CD14-positive monocyte (primary cell): ENCODE measurements around the gene LRRC72. TPM values are rescaled to one million over a fixed set of nuclear protein-coding genes. Genes with fewer than 3 reads are reported as not detected.

Experiments
- DNase-seq, 3 donors: peaks; one replicate each; pipeline ENCODE4 v3.0.0-alpha.2; 2011 to 2022
- H2AFZ ChIP-seq: 2 replicates; pipeline ENCODE4 v1.6.0; 2012; ENCODE audit warnings: mild to moderate bottlenecking, low read depth, low read length, inconsistent platforms; ENCODE audit not compliant: insufficient read depth, poor library complexity, severe bottlenecking
- H3K27ac ChIP-seq, 2 donors: 1 replicate in 1 of 2; 2 replicates in 1 of 2; pipeline ENCODE4 v1.5.1; 2012 to 2013; ENCODE audit warnings: low read length in 2 of 2, control low read depth in 1 of 2, inconsistent platforms in 1 of 2, low read depth in 1 of 2, mild to moderate bottlenecking in 1 of 2
- H3K27me3 ChIP-seq, 2 donors: one replicate each; pipeline versions ENCODE4 v1.6.0 to v1.6.1; 2011 to 2013; ENCODE audit warnings: low read length in 2 of 2; ENCODE audit not compliant: control insufficient read depth in 2 of 2, insufficient read depth in 2 of 2
- H3K36me3 ChIP-seq, 2 donors: replicated peaks in 1 of 2; 1 replicate in 1 of 2; 2 replicates in 1 of 2; pipeline versions ENCODE4 v1.5.1 to v1.6.1; 2012 to 2013; ENCODE audit warnings: low read length in 2 of 2, control low read depth in 1 of 2, inconsistent platforms in 1 of 2, mild to moderate bottlenecking in 1 of 2; ENCODE audit not compliant: insufficient read depth in 2 of 2, control insufficient read depth in 1 of 2
- H3K4me1 ChIP-seq, 2 donors: 1 replicate in 1 of 2; 2 replicates in 1 of 2; pipeline versions ENCODE4 v1.5.1 to v1.6.1; 2012 to 2013; ENCODE audit warnings: low read length in 2 of 2, control low read depth in 1 of 2, inconsistent platforms in 1 of 2, mild to moderate bottlenecking in 1 of 2, moderate library complexity in 1 of 2; ENCODE audit not compliant: insufficient read depth in 2 of 2, control insufficient read depth in 1 of 2
- H3K4me2 ChIP-seq: replicated peaks from 2 replicates; pipeline ENCODE3; 2012; ENCODE audit warnings: low read length, moderate library complexity, mild to moderate bottlenecking; ENCODE audit not compliant: poor library complexity, severe bottlenecking; ENCODE audit errors: extremely low read depth
- H3K4me3 ChIP-seq, 3 experiments: fragments of 200-600 bp in 1 of 3; sonication (generic) in 1 of 3; replicated peaks in 1 of 3; 1 replicate in 2 of 3; 2 replicates in 1 of 3; pipeline ENCODE4 v1.5.1; 2011 to 2013; ENCODE audit warnings: low read length in 3 of 3, mild to moderate bottlenecking in 3 of 3, control low read depth in 2 of 3, low read depth in 2 of 3, inconsistent platforms in 1 of 3, moderate library complexity in 1 of 3
- H3K79me2 ChIP-seq: 2 replicates; pipeline ENCODE4 v1.6.0; 2012; ENCODE audit warnings: mild to moderate bottlenecking, control low read depth, inconsistent platforms, low read length, moderate library complexity; ENCODE audit not compliant: insufficient read depth
- H3K9ac ChIP-seq: 2 replicates; pipeline ENCODE4 v1.6.0; 2017; ENCODE audit warnings: low read length, mild to moderate bottlenecking; ENCODE audit not compliant: insufficient read depth, poor library complexity, severe bottlenecking
- H3K9me3 ChIP-seq, 2 donors: replicated peaks in 1 of 2; 1 replicate in 1 of 2; 2 replicates in 1 of 2; pipeline versions ENCODE4 v1.5.1 to v1.6.1; 2012 to 2013; ENCODE audit warnings: low read length in 2 of 2, control low read depth in 1 of 2; ENCODE audit not compliant: control insufficient read depth in 1 of 2, insufficient read depth in 1 of 2
- H4K20me1 ChIP-seq: 2 replicates; pipeline ENCODE4 v1.6.0; 2012; ENCODE audit warnings: mild to moderate bottlenecking, low read length, control low read depth, moderate library complexity; ENCODE audit not compliant: insufficient read depth
- H3K27ac Mint-ChIP-seq, 7 donors: one replicate each; pipeline ENCODE4 v1.8.0; 2020; ENCODE audit warnings: mild to moderate bottlenecking in 7 of 7, mixed read lengths in 7 of 7, moderate library complexity in 6 of 7, inconsistent platforms in 2 of 7
- H3K27me3 Mint-ChIP-seq, 3 donors: one replicate each; pipeline ENCODE4 v1.8.0; 2021 to 2022; ENCODE audit warnings: low read depth in 3 of 3, mild to moderate bottlenecking in 3 of 3, mixed read lengths in 3 of 3, moderate library complexity in 3 of 3, inconsistent platforms in 1 of 3
- H3K36me3 Mint-ChIP-seq, 2 donors: one replicate each; pipeline ENCODE4 v1.8.0; 2020; ENCODE audit warnings: mixed read lengths in 2 of 2, inconsistent platforms in 1 of 2, mild to moderate bottlenecking in 1 of 2
- H3K4me1 Mint-ChIP-seq: one replicate; pipeline ENCODE4 v1.8.0; 2020; ENCODE audit warnings: mild to moderate bottlenecking, mixed read lengths
- H3K4me3 Mint-ChIP-seq, 2 donors: one replicate each; pipeline ENCODE4 v1.8.0; 2020; ENCODE audit warnings: mild to moderate bottlenecking in 2 of 2, mixed read lengths in 2 of 2, moderate library complexity in 1 of 2
- H3K9me3 Mint-ChIP-seq, 7 donors: one replicate each; pipeline ENCODE4 v1.8.0; 2020 to 2022; ENCODE audit warnings: mixed read lengths in 7 of 7, mild to moderate bottlenecking in 6 of 7, moderate library complexity in 6 of 7, inconsistent platforms in 2 of 7
- WGBS: methylation state at CpG from one replicate; pipeline ENCODE4 v1.1.5; 2013; ENCODE audit warnings: missing lambda C conversion rate; ENCODE audit not compliant: insufficient coverage; 5-methylcytosine and 5-hydroxymethylcytosine counted together
- intact Hi-C, 2 donors: fragments of 100-400 bp; cut with micrococcal nuclease; formaldehyde crosslinking; loops; one replicate each; pipeline versions ENCODE4 v1.15.0 to v1.15.1; 2023
- polyA plus RNA-seq, 3 donors: library from polyadenylated mRNA; depleted of rRNA in 1 of 3; unstranded in 2 of 3; stranded (reverse) in 1 of 3; fragments of 300-500 nt in 2 of 3; fragments of >200 nt in 1 of 3; fragmentation: Illumina TruSeq in 2 of 3; gene quantifications; 1 replicate in 2 of 3; 2 replicates in 1 of 3; pipeline ENCODE4 v1.2.3, GENCODE V29; 2012 to 2021
- TF ChIP-seq, protein P1 (sequence below): fragments of 200-600 bp; IDR thresholded peaks from one replicate; pipeline ENCODE4 v1.8.0; 2022; ENCODE audit warnings: antibody characterized with exemption, mild to moderate bottlenecking

LRRC72 gene
- polyA plus RNA-seq, 3 donors = not detected

GRCh38 chr7:16571941-16572340 lies 45.3 kb downstream of the LRRC72 start:
- Mint-ChIP-seq H3K9me3 (peaks cover 2 to 7% (median 3%) of the 10 kb centered on the region in 7 donors), H3K27ac (no peak overlapping the region), H3K36me3 (no peaks in the 10 kb centered on the region), H3K4me3 (no peak overlapping the region), H3K4me1 (no peaks in the 10 kb centered on the region), H3K27me3 (peaks cover 0 to 5% (median 1%) of the 10 kb centered on the region in 3 donors)
- Histone ChIP-seq H4K20me1 (no peaks in the 10 kb centered on the region), H3K27ac (no peak overlapping the region), H3K27me3 (no peaks in the 10 kb centered on the region), H3K4me3 (no peak overlapping the region), H3K9ac (no peak overlapping the region), H3K4me1 (no peaks in the 10 kb centered on the region), H3K9me3 (no peaks in the 10 kb centered on the region), H3K79me2 (no peaks in the 10 kb centered on the region), H3K4me2 (no peak overlapping the region), H3K36me3 (no peaks in the 10 kb centered on the region), H2AFZ (no peak overlapping the region)
- TF ChIP-seq, protein P1, sequence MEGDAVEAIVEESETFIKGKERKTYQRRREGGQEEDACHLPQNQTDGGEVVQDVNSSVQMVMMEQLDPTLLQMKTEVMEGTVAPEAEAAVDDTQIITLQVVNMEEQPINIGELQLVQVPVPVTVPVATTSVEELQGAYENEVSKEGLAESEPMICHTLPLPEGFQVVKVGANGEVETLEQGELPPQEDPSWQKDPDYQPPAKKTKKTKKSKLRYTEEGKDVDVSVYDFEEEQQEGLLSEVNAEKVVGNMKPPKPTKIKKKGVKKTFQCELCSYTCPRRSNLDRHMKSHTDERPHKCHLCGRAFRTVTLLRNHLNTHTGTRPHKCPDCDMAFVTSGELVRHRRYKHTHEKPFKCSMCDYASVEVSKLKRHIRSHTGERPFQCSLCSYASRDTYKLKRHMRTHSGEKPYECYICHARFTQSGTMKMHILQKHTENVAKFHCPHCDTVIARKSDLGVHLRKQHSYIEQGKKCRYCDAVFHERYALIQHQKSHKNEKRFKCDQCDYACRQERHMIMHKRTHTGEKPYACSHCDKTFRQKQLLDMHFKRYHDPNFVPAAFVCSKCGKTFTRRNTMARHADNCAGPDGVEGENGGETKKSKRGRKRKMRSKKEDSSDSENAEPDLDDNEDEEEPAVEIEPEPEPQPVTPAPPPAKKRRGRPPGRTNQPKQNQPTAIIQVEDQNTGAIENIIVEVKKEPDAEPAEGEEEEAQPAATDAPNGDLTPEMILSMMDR = no peak
- DNase-seq = no peak
- WGBS = 4% methylated on average over 3 of the region's 4 CpGs
- intact Hi-C loops = no loop called here

GRCh38 chr7:16579216-16579615 lies 52.6 kb downstream of the LRRC72 start:
- H3K9me3 ChIP-seq = no peaks in the 10 kb centered on the region
- Mint-ChIP-seq H3K9me3 (peaks cover 0 to 7% (median 0%) of the 10 kb centered on the region in 7 donors), H3K36me3 (no peaks in the 10 kb centered on the region), H3K27ac (no peak overlapping the region), H3K4me1 (no peaks in the 10 kb centered on the region), H3K4me3 (no peak overlapping the region), H3K27me3 (peaks cover 0 to 2% (median 0%) of the 10 kb centered on the region in 3 donors)
- H4K20me1 ChIP-seq = no peaks in the 10 kb centered on the region
- no peaks in the 10 kb centered on the region for H3K36me3 ChIP-seq
- intact Hi-C loops = no loop called here
- no peaks in the 10 kb centered on the region for H3K79me2 ChIP-seq
- no peak overlapping the region for H3K4me3 ChIP-seq
- WGBS = 95% methylated on average over 6 of the region's 8 CpGs
- H2AFZ ChIP-seq = no peak overlapping the region
- no peaks in the 10 kb centered on the region for H3K27me3 ChIP-seq
- H3K4me2 ChIP-seq = no peak overlapping the region
- H3K9ac ChIP-seq = no peak overlapping the region
- no peak overlapping the region for H3K27ac ChIP-seq
- DNase-seq = no peak
- H3K4me1 ChIP-seq = no peaks in the 10 kb centered on the region
- TF ChIP-seq, protein P1 = no peak
